SH-SY5Y (cell line): Measurements from ENCODE around the gene FADS6.

Experiments
- GATA2 ChIP-seq: IDR thresholded peaks from 2 replicates; pipeline ENCODE4 v1.6.1; 2011; ENCODE audit warnings: mild to moderate bottlenecking, low read depth, low read length
- GATA3 ChIP-seq: IDR thresholded peaks from 2 replicates; pipeline ENCODE4 v1.6.1; 2011; ENCODE audit warnings: low read depth, mild to moderate bottlenecking, low read length, moderate library complexity

DNA sequence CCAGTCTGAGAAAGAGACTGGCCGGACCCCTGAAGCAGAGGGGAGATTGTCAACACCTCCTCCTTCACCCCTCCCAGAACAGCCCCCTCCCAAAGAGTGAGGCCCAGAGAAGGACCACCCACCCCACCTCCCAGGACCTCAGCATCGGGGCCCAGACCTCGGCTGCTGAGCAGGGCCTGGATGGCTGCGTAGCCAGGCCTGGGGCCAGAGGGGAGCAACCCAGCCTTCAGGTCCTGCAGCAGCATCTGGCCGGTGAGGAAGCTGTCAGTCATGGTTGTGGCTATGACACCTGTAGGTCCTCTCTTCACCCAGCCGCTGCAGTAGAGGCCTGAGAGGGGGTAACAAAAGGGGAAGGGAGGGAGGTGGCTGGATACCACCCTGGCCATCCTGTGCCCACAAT, 30.5 kb downstream of the FADS6 start:
- TF ChIP-seq GATA2 (no peak), GATA3 (no peak)
